GM19239 (cell line): ENCODE results near the gene ZNF592.
"Not testable (repeated sequence)": the region's sequence is repeated elsewhere in the genome, so short reads cannot be mapped to it uniquely, and the experiment has no call there.

ENCODE experiments used
- DNase-seq: peaks from one replicate; pipeline ENCODE4 v3.0.0; 2011; ENCODE audit warnings: low spot score; ENCODE audit not compliant: insufficient read length
- FAIRE-seq: peaks from 2 replicates; lab custom pipeline; 2011; peaks lifted over from hg19 to GRCh38; lab: Jason Lieb, UNC

ZNF592 gene

DNA sequence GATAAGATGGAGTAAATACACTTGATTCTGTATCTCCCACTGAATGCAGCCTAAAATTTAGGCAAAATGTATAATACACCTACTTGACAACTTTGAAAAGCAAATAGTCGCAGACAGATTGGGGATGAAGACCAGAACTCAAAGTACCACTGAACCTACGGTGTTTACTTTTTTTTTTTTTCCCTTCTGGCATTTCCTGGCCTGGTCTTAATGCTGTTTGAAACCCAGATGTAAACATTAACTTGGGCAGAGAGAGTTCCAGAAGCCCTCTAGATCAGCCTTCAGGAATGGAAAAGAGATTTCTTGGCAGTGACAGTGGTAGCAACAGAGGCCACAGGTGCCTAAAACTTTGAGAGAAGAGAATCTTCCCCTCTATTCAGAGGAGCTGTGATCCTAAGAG is 96.6 kb downstream of the ZNF592 start:
- DNase-seq (no peak), FAIRE-seq (no peak)

DNA sequence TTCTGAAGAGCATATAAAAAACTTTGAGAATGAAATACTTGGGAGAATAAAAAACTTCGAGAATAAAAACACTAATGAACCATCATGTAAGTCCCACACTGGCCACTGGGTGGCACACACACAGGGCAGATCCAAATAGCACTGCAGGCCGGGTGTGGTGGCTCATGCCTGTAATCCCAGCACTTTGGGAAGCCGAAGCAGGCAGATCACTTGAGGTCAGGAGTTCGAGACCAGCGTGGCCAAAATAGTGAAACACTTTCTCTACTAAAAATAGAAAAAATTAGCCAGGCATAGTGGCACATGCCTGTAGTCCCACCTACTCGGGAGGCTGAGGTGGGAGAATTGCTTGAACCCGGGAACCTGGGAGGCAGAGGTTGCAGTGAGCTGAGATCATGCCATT is 97.2 kb downstream of the ZNF592 start:
- DNase-seq, FAIRE-seq: not testable (repeated sequence)

DNA sequence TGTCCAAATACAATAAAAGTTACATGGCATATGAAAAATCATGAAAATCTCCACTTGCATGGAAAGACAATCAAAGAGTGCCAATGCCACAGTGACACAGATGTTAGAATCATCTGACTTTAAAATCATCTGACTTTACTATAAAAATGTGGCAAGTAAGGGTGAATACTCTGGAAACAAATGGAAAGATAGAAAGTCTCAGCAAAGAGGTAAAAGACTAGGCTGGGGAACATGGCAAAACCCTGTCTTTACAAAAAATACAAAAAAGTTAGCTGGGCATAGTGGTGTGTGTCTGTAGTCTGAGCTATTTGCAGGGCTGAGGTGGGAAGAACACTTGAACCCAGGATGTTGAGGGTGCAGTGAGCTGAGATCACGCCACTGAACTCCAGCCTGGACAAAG is 97.9 kb downstream of the ZNF592 start:
- FAIRE-seq (no peak), DNase-seq (no peak)

DNA sequence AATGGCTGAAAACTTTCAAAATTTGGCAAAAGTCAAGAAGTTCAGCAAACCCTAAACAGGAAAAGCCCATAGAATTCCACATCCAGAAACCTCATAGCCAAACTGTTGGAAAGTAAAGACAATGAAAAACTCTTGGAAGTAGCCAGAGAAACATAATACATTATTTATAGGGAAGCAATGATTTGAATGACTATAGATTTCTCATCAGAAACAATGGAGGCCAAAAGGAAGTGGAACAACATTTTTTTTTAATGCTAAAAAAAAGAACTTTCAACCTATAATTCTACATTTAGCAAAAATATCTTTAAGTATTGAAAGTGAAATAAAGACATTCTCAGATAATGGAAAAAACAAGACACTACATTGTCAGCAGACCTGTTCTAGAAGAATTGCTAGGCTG is 99.0 kb downstream of the ZNF592 start:
- FAIRE-seq = no peak

DNA sequence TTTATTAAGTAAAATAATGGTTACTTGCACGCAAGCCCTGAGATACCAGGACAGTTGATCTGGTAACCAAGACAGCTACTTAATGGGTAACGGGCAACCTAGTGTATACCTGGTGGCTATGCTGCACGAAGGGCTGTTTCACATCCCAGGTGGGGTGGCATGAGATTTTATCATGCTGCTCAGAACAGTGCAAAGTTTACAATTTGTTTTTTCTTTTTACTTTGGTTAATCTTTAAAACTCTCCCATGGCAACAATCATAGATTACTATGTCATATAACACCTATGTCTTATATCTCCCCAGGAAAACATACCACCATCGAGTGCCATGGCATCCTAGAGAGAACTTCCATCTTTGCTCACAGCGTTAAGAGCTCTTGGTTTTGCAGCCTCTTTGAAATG is 103.8 kb downstream of the ZNF592 start:
- no peak for FAIRE-seq
- no peak for DNase-seq

More for the DNA sequence above, 99.0 kb downstream of the ZNF592 start:
- no peak for DNase-seq

DNA sequence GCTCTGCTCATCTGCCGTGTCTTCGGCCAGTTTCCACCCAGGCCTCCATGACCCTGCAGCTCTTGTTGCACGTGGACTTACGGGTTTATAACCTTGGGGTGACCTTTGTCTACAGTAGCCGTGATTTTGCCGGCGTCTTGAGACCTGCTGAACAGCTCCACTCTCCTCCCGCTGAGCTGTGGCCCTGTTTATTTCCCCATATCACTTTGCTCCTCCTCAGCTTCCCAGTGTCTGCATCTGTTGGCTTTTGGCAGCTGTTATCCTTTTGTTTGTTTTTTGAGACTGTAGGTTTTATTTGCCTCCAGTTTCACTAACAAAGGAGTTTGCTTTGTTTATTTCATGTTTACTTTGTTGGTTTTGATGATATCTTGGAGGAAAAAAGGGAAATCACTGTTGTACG is 106.7 kb downstream of the ZNF592 start:
- DNase-seq (no peak), FAIRE-seq (no peak)

DNA sequence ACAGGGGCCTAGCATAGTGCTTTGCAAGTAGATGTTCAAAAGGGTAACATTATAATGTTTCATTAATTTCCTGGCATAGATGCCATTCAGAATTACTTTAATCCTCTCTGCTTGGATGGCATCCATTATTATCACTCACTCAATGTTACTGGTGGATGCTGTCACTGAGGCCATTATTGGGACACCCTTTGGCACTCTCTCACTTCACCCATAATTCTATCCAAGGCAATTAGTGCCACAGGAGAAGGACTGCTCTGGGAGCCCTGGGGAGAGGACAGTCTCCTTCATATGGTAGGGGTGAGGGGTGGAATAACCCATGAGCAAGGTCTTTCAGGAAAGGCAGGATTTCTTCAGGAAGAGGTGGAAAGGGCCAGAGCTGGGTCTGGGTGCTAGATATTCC is 107.4 kb downstream of the ZNF592 start:
- DNase-seq (no peak), FAIRE-seq (no peak)
